Fibroblast of skin of left quadriceps (primary cell): ENCODE measurements around the gene SELENOV.

Experiments used
- DNase-seq, 2 experiments: peaks; one replicate each; pipeline ENCODE4 v3.0.0-alpha.2; 2013; ENCODE audit warnings: low read depth in 2 of 2

The SELENOV gene

GRCh38 chr19:39557811-39558623, 43.1 kb downstream of the SELENOV start:
- no peak for DNase-seq

GRCh38 chr19:39558624-39559117, 43.7 kb downstream of the SELENOV start:
- DNase-seq, result no peak

- DNase-seq, result no peak
These were observed 48.5 kb downstream of the SELENOV start for GRCh38 chr19:39563408-39563807.

GRCh38 chr19:39566064-39566463, 51.1 kb downstream of the SELENOV start:
- no peak for DNase-seq

GRCh38 chr19:39568604-39569003, 53.7 kb downstream of the SELENOV start:
- no peak for DNase-seq
